Kidney capillary endothelial cell (primary cell): ENCODE data around the gene ANTXR1.

Experiments
- DNase-seq: peaks from one replicate; pipeline ENCODE4 v3.0.0-alpha.2; 2018; ENCODE audit warnings: low spot score

The ANTXR1 gene

DNA sequence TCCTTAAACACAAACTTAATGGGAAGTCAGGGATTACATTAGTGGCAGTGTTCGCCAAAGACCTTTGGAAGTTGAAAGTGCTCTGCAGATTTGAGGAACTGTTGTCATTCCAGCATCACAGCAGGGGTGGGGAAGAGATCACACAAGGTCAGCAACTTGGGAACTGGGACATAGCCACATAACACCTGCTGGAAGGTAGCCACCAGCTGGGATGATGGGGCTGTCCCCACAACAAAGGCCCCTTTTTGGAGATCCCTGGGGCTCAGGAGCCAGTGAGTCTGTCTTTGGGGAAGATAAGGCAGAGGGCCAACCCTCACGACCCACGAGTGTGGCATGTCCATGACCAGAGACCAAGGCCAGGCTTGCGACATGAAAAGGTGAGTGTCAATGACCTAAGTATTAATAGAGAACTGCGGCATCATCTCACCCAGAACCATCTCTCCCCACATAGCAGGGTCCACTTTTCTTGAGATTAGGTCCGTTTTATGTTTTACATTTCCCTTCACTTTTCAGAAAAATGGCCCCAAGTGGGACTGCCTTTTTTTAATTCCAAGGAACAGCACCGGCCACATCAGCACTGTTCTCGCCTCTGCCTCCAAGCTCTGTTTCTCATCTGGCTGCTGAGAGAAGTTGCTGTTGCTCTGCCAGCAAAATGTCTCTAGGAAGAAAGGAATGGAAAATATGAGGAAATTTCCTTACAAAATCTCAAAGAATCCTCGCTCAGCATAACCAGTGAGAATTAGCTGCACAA is 267.1 kb downstream of the ANTXR1 start:
- no peak for DNase-seq

DNA sequence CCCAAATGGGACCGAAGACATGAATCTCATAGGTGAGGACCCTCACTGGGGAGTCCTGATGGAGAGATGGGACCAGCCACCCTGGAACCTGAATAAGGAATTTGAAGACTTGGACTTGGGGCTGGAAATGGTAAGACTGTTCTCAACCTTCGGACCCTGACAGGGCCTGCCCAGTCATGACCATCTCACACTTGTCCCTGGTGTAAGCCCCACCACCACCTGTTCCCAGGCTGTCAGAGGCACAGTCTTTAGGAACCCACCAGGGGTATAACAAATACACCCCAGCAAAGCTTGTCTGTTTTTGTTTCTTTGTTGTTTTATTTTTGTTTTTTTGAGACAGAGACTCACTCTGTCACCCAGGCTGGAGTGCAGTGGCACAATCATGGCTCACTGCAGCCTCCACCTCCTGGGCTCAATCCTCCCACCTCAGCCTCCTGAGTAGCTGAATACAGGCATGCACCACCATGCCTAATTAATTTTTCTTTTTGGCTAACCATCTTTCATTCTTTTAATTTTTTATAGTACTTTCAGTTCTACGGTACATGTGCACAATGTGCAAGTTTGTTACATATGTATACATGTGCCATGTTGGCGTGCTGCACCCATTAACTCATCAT is 267.9 kb downstream of the ANTXR1 start:
- DNase-seq = no peak

DNA sequence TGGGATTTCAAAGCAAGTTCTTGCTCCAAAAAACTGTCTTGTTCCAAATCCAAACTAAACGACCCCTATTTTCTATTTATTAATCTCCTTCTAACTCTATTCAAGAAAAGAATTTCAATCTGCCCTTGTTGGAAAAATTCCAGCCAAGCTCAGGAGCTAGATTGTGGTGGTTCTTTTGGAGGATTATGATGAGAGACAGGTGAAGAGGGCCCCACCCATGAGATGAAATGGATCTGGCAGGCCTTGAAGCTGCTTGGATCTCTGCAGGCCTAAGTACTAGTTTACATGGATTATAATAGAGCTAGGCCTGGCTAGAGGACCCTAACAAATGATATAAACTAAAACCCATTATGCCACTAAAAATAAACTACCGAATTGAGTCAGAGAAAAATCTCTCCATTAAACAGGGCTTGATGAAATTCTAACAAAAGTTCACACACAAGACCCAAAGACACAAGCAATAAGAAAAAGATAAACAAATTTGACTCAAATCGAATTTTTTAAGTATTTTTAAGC is 272.5 kb downstream of the ANTXR1 start:
- no peak for DNase-seq

DNA sequence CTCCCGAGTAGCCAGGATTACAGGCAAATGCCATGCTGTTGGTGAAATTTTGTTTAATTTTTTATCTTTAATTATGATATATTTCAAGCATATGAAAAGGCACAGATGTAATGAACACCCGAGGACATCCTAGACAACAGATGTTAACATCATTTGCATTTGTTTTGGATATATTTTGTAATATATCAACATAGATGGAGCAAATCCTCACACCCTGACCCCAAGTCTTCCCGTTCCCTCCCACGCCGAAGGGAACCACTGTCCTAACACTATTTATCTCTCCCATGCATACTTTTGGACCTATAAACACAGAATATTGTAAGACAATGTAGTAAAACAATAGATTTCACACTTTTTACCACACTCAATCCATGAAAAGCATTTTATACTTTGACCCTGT is 274.6 kb downstream of the ANTXR1 start:
- no peak for DNase-seq

DNA sequence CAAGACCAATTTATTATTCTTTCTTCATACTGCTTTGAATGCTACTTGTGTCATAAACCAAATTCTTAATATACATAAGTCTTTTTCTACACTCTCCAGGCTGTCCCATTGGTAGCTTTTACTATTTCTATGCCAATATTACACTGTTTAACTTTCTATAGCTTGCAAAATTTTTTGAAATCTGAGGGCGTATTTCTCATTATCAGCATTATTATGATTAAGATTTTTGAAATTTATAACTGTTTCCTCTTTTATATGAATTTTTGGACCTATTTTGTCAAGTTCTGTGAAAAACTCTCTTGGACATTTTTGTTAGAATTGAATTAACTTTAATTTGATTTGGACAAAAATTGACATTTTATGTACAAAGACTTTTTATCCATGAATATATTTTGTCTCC is 275.4 kb downstream of the ANTXR1 start:
- no peak for DNase-seq

DNA sequence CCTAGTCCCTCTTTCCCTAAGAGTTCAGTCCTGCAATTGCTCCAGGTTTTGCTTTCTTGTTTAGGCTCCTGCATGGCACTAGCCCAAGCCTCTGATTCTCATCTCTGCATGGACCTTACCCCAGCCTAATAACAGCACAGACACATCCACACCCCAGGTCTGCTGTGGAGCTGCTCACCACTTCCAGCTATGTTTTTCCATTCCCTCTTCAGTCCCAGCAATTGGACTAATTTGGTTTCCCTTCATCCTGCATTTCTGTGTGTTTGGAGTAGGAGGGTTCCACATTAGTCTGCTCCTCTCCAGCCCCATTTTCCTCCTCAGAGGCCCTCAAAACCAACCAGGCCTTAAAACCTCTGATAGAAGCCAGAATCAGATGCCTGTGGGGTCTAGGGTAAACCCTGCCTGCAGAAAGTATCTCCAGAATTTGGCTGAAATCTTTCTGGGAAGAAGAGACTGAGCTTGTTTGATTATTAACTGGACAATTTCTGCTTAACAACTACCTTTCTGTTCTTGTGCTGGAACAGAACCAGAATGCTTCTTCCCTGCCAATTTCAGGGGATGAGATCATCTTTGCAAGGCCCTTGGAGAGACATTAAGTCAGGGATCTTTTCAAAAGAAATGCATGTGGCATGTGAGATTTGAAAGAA is 278.1 kb downstream of the ANTXR1 start:
- no peak for DNase-seq

DNA sequence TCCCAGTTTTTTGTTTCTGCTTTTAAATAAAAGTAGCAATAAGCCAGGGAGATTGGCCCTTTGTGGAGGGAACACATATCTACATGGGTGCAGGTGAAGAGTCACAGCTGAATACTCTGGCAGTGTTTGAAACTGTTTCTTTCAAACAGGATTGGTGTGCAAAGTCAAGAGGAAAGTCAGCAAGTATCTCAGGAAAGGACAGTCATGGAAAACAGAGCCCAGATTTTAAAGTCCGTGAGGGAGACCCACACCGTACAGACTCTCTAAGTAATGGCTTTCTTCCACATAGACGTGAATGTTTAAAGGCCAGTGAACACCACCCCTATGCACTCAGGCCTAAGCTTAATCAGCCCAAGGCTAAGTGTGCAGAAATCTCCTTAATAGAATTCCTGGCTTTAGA is 278.7 kb downstream of the ANTXR1 start:
- no peak for DNase-seq

DNA sequence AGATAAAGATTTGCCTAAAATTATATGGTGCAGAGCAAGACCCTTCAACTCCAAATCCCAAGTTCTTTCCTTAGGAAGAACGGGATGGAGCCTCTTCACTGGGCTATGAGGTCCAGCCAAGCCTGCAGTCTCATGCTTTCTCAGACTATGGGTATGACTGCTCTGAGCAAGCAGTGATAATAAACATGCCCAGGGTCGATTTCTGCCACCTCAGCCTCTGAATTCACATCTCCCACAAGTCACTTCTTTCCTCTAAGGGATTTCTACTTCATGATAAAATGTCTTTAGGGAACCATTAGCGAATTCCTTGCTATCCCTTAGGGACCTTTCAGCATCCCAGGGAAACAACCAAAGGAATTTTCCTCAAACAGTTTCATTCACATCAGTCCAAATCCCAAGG is 279.3 kb downstream of the ANTXR1 start:
- DNase-seq = no peak

DNA sequence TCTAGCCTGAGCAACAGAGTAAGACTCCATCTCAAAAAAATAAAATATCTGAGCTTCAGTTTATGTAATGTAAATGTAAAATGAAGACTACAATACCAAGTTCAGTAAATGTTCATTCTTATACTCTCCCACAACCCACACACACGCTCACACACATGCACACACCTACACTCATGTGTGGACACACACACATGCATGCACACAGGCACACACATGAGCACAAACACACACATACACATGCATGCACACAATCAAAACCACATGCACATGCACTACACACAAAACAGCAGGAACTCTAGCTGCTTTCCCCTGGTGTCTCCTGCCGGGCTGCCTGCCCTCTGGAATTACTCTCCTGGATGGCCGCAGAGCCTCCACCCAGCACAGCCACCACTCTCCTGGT is 283.4 kb downstream of the ANTXR1 start:
- no peak for DNase-seq

DNA sequence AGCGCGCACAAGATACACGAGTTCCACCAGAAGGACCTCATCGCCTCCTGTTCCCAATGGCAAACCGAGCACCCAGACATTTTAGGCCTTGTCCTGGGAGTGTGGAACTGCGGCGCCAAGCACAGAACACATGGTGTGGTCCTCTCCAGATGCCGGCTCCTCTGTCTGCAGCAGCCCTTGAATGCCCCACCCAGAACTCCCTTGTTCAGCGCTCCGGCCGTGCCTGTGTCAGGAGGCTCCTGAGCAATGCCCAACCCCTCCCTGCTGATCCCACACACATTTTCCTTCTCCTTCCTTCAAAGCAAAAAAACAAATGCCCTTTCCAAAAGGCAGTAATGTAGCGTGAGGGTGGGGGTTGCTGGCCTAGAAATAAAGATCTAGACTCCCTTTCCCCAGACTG is 284.2 kb downstream of the ANTXR1 start:
- no peak for DNase-seq

DNA sequence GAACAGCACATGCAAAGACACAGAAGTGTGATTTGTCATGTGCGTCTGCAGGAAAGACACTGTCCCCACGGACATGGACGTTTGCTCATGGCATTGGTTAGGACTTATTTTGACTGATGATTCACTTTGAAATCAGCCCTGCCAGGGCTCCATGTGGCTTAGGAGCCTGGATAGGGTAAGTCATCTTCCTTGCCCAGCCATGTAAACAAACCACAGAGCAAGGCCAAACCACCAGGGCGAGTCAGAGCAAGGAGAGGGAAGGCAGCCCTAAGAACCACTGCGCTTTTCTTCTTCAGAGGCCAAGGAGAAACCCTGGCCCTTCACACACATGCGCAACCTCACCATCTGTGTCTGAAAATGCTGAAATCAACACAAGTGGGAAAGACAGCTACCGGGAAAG is 285.3 kb downstream of the ANTXR1 start:
- DNase-seq = peak; percentile 85

DNA sequence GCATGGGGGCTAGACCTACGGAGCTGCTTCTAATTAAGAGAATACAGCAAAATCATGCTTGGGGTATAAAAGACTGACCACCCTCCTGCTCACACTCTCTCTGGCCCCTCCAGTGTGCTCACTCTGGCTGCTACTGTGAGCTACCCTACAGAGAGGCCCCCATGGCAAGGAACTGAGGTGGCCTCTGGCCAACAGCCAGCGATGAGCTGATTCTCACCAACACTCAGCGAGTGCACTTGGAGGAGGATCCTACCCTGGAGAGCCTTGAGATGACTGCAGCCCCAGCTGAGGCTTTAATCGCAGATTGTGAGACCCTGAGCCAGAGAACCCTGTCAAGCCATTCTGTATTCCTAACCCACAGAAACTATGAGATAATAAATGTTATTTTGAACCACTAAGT is 285.9 kb downstream of the ANTXR1 start:
- DNase-seq = peak; percentile 67
